ENCODE data around the gene DENND1A.

DENND1A gene

GRCh38 chr9:123359546-123359945, 570.4 kb downstream of the DENND1A start:
- no peak overlapping the region for H3K27ac ChIP-seq
- no peak for TF ChIP-seq Cebpa-rat (IDR thresholded peaks at IDR 0.05)
- H3K4me3 ChIP-seq = no peak overlapping the region
- no peaks in the 10 kb centered on the region for H3K27me3 ChIP-seq
- H4K20me1 ChIP-seq = peaks cover 0 to 23% (median 0%) of the 10 kb centered on the region in 11 experiments; a peak in 2 of 22 replicates
- H3K9me3 ChIP-seq (replicated peaks in 1 of 11) = no peaks in the 10 kb centered on the region
- peak overlapping the region in 2 of 11 experiments; percentile 18 to 20; a peak in 4 of 22 replicates for H3K9ac ChIP-seq
- peaks cover 22 to 45% (median 37%) of the 10 kb centered on the region in 10 experiments for H3K4me1 ChIP-seq
- peak overlapping the region; percentile 40 to 74 (median 63); a peak in 21 of 22 replicates for H3K4me2 ChIP-seq
- no peaks in the 10 kb centered on the region for H3K36me3 ChIP-seq

GRCh38 chr9:123359106-123359505, 570.8 kb downstream of the DENND1A start:
- Histone ChIP-seq H3K9ac (peak overlapping the region in 2 of 11 experiments; percentile 18 to 20; a peak in 2 of 22 replicates), H3K4me1 (peaks cover 22 to 49% (median 40%) of the 10 kb centered on the region in 10 experiments), H3K36me3 (no peaks in the 10 kb centered on the region), H4K20me1 (peaks cover 0 to 23% (median 0%) of the 10 kb centered on the region in 11 experiments; a peak in 2 of 22 replicates), H3K27ac (no peak overlapping the region), H3K9me3 (replicated peaks in 1 of 11) (no peaks in the 10 kb centered on the region), H3K4me3 (no peak overlapping the region), H3K27me3 (no peaks in the 10 kb centered on the region), H3K4me2 (peak overlapping the region; percentile 1 to 74 (median 63); a peak in 20 of 22 replicates)
- no peak for TF ChIP-seq Cebpa-rat (IDR thresholded peaks at IDR 0.05)

- no peak overlapping the region for H3K27ac ChIP-seq
- no peaks in the 10 kb centered on the region for H3K36me3 ChIP-seq
- no peaks in the 10 kb centered on the region for H3K9me3 ChIP-seq (replicated peaks in 1 of 11)
- no peak for TF ChIP-seq Cebpa-rat (IDR thresholded peaks at IDR 0.05)
- H3K4me2 ChIP-seq = peak overlapping the region; percentile 1 to 74 (median 63); a peak in 20 of 22 replicates
- no peaks in the 10 kb centered on the region for H3K27me3 ChIP-seq
- H4K20me1 ChIP-seq = peaks cover 0 to 23% (median 0%) of the 10 kb centered on the region in 11 experiments; a peak in 2 of 22 replicates
- H3K4me3 ChIP-seq = no peak overlapping the region
- H3K9ac ChIP-seq = 0 out of 22 replicates have a peak overlapping the region, but pooled peaks of 1 of the 11 experiments have one; percentile 13
- H3K4me1 ChIP-seq = peaks cover 22 to 55% (median 43%) of the 10 kb centered on the region in 10 experiments
These were observed 571.6 kb downstream of the DENND1A start for GRCh38 chr9:123358181-123358905.

- Histone ChIP-seq H3K36me3 (no peaks in the 10 kb centered on the region), H3K9me3 (replicated peaks in 1 of 11) (no peaks in the 10 kb centered on the region), H3K4me2 (peak overlapping the region in 5 of 11 experiments; percentile 62 to 74 (median 72); a peak in 6 of 22 replicates), H4K20me1 (peaks cover 0 to 17% (median 0%) of the 10 kb centered on the region in 11 experiments; a peak in 2 of 22 replicates), H3K27me3 (no peaks in the 10 kb centered on the region), H3K4me1 (peaks cover 22 to 55% (median 43%) of the 10 kb centered on the region in 10 experiments), H3K27ac (no peak overlapping the region), H3K4me3 (no peak overlapping the region), H3K9ac (no peak overlapping the region)
- TF ChIP-seq Cebpa-rat (IDR thresholded peaks at IDR 0.05) = no peak
These were observed 572.2 kb downstream of the DENND1A start for GRCh38 chr9:123357743-123358059.

- Histone ChIP-seq H3K27ac (no peak overlapping the region), H4K20me1 (peaks cover 0 to 11% (median 0%) of the 10 kb centered on the region in 11 experiments; a peak in 2 of 22 replicates), H3K4me3 (no peak overlapping the region), H3K4me1 (peaks cover 22 to 55% (median 43%) of the 10 kb centered on the region in 10 experiments), H3K27me3 (no peaks in the 10 kb centered on the region), H3K9me3 (replicated peaks in 1 of 11) (no peaks in the 10 kb centered on the region), H3K4me2 (0 out of 22 replicates have a peak overlapping the region, but pooled peaks of 1 of the 11 experiments have one; percentile 12), H3K9ac (peak overlapping the region in 1 of 11 experiments; percentile 4; a peak in 1 of 22 replicates), H3K36me3 (no peaks in the 10 kb centered on the region)
- no peak for TF ChIP-seq Cebpa-rat (IDR thresholded peaks at IDR 0.05)
These were observed 572.8 kb downstream of the DENND1A start for GRCh38 chr9:123356851-123357742.

GRCh38 chr9:123355761-123356431, 574.0 kb downstream of the DENND1A start, which contains the start of gene CRB2:
CRB2 (plus strand) TSS chr9:123356197; CDS start chr9:123356261, 64 bp downstream.
- Histone ChIP-seq H3K36me3 (no peaks in the 10 kb centered on the region), H4K20me1 (peaks cover 0 to 9% (median 0%) of the 10 kb centered on the region in 11 experiments; a peak in 2 of 22 replicates), H3K4me1 (peaks cover 22 to 53% (median 42%) of the 10 kb centered on the region in 10 experiments), H3K9ac (peak within 1 kb of the TSS in 1 of 11 experiments; percentile 27; a peak in 1 of 22 replicates), H3K27me3 (no peaks in the 10 kb centered on the region), H3K4me2 (0 out of 22 replicates have a peak within 1 kb of the TSS, but pooled peaks of 1 of the 11 experiments have one; percentile 12), H3K27ac (no peak within 1 kb of the TSS), H3K4me3 (no peak within 1 kb of the TSS), H3K9me3 (replicated peaks in 1 of 11) (no peaks in the 10 kb centered on the region)
- TF ChIP-seq Cebpa-rat (IDR thresholded peaks at IDR 0.05) = no peak

- Histone ChIP-seq H4K20me1 (peaks cover 0 to 9% (median 0%) of the 10 kb centered on the region in 11 experiments; a peak in 2 of 22 replicates), H3K9me3 (replicated peaks in 1 of 11) (no peaks in the 10 kb centered on the region), H3K4me2 (no peak overlapping the region), H3K27ac (no peak overlapping the region), H3K4me3 (no peak overlapping the region), H3K9ac (0 out of 22 replicates have a peak overlapping the region, but pooled peaks of 1 of the 11 experiments have one; percentile 27), H3K36me3 (no peaks in the 10 kb centered on the region), H3K4me1 (peaks cover 17 to 47% (median 33%) of the 10 kb centered on the region in 10 experiments; a peak in 19 of 20 replicates), H3K27me3 (no peaks in the 10 kb centered on the region)
- TF ChIP-seq Cebpa-rat (IDR thresholded peaks at IDR 0.05) = no peak
These were observed 575.0 kb downstream of the DENND1A start for GRCh38 chr9:123354806-123355508.
